GM21619 (cell line): Measurements from ENCODE around the gene PPDPF.

Source experiments
- ATAC-seq: cut with Tn5 transposase; IDR thresholded peaks from one replicate; pipeline ENCODE4 v1.9.1; 2021; ENCODE audit not compliant: unreplicated experiment

PPDPF gene

GRCh38 chr20:63487116-63487764 lies 33.3 kb upstream of the PPDPF start:
- ATAC-seq: no peak

GRCh38 chr20:63487781-63488241 lies 32.8 kb upstream of the PPDPF start:
- ATAC-seq: no peak

GRCh38 chr20:63488315-63489251 lies 32.0 kb upstream of the PPDPF start:
- ATAC-seq: no peak

- ATAC-seq: no peak
These were observed 30.1 kb upstream of the PPDPF start for GRCh38 chr20:63490416-63490815.

- ATAC-seq: no peak
These were observed 29.5 kb upstream of the PPDPF start for GRCh38 chr20:63491078-63491477.

GRCh38 chr20:63491635-63492230 lies 28.8 kb upstream of the PPDPF start:
- ATAC-seq: no peak

- ATAC-seq: no peak
These were observed 28.0 kb upstream of the PPDPF start for GRCh38 chr20:63492518-63492917.

- no peak for ATAC-seq
These were observed 27.6 kb upstream of the PPDPF start for GRCh38 chr20:63492982-63493381.

GRCh38 chr20:63493563-63494020 lies 27.0 kb upstream of the PPDPF start:
- ATAC-seq: no peak

GRCh38 chr20:63494084-63494419 lies 26.5 kb upstream of the PPDPF start:
- no peak for ATAC-seq

GRCh38 chr20:63494420-63495166 lies 26.0 kb upstream of the PPDPF start:
- no peak for ATAC-seq

GRCh38 chr20:63495167-63495720 lies 25.3 kb upstream of the PPDPF start:
- ATAC-seq: no peak

- ATAC-seq: no peak
These were observed 24.6 kb upstream of the PPDPF start for GRCh38 chr20:63495741-63496595.

- no peak for ATAC-seq
These were observed 23.9 kb upstream of the PPDPF start for GRCh38 chr20:63496596-63497120.

GRCh38 chr20:63497138-63497945 lies 23.2 kb upstream of the PPDPF start:
- no peak for ATAC-seq

GRCh38 chr20:63497946-63498935 lies 22.3 kb upstream of the PPDPF start:
- no peak for ATAC-seq

GRCh38 chr20:63498960-63499337 lies 21.6 kb upstream of the PPDPF start, which contains the start of gene EEF1A2:
Gene EEF1A2, minus strand, starts transcription at chr20:63499083. Its CDS starts 1,320 bp downstream, at chr20:63497763.
- ATAC-seq: no peak
